GM12891 (cell line): ENCODE measurements around the gene SLC12A7.

Experiments used
- POLR2A ChIP-seq: IDR thresholded peaks from 2 replicates; pipeline ENCODE4 v1.6.1; 2011; ENCODE audit warnings: low read depth, low read length, control low read depth
- POLR2AphosphoS5 ChIP-seq: IDR thresholded peaks from 2 replicates; pipeline ENCODE4 v1.6.1; 2011; ENCODE audit warnings: low read depth, low read length, control low read depth
- TAF1 ChIP-seq: IDR thresholded peaks from 2 replicates; pipeline ENCODE4 v1.6.1; 2011; ENCODE audit warnings: low read depth, low read length, control low read depth

GRCh38 chr5:1096838-1097237 is 15.0 kb downstream of the SLC12A7 start:
- TF ChIP-seq TAF1 (no peak), POLR2AphosphoS5 (no peak), POLR2A (no peak)
